CD14-positive monocyte (primary cell): ENCODE measurements around the gene PIEZO2. TPM values are rescaled to one million over a fixed set of nuclear protein-coding genes. Genes with fewer than 3 reads are reported as not detected.

Source experiments
- DNase-seq, 3 donors: peaks; one replicate each; pipeline ENCODE4 v3.0.0-alpha.2; 2011 to 2022
- H2AFZ ChIP-seq: 2 replicates; pipeline ENCODE4 v1.6.0; 2012; ENCODE audit warnings: mild to moderate bottlenecking, low read depth, low read length, inconsistent platforms; ENCODE audit not compliant: insufficient read depth, poor library complexity, severe bottlenecking
- H3K27ac ChIP-seq, 2 donors: 1 replicate in 1 of 2; 2 replicates in 1 of 2; pipeline ENCODE4 v1.5.1; 2012 to 2013; ENCODE audit warnings: low read length in 2 of 2, control low read depth in 1 of 2, inconsistent platforms in 1 of 2, low read depth in 1 of 2, mild to moderate bottlenecking in 1 of 2
- H3K27me3 ChIP-seq, 2 donors: one replicate each; pipeline versions ENCODE4 v1.6.0 to v1.6.1; 2011 to 2013; ENCODE audit warnings: low read length in 2 of 2; ENCODE audit not compliant: control insufficient read depth in 2 of 2, insufficient read depth in 2 of 2
- H3K36me3 ChIP-seq, 2 donors: replicated peaks in 1 of 2; 1 replicate in 1 of 2; 2 replicates in 1 of 2; pipeline versions ENCODE4 v1.5.1 to v1.6.1; 2012 to 2013; ENCODE audit warnings: low read length in 2 of 2, control low read depth in 1 of 2, inconsistent platforms in 1 of 2, mild to moderate bottlenecking in 1 of 2; ENCODE audit not compliant: insufficient read depth in 2 of 2, control insufficient read depth in 1 of 2
- H3K4me1 ChIP-seq, 2 donors: 1 replicate in 1 of 2; 2 replicates in 1 of 2; pipeline versions ENCODE4 v1.5.1 to v1.6.1; 2012 to 2013; ENCODE audit warnings: low read length in 2 of 2, control low read depth in 1 of 2, inconsistent platforms in 1 of 2, mild to moderate bottlenecking in 1 of 2, moderate library complexity in 1 of 2; ENCODE audit not compliant: insufficient read depth in 2 of 2, control insufficient read depth in 1 of 2
- H3K4me2 ChIP-seq: replicated peaks from 2 replicates; pipeline ENCODE3; 2012; ENCODE audit warnings: low read length, moderate library complexity, mild to moderate bottlenecking; ENCODE audit not compliant: poor library complexity, severe bottlenecking; ENCODE audit errors: extremely low read depth
- H3K4me3 ChIP-seq, 3 experiments: fragments of 200-600 bp in 1 of 3; sonication (generic) in 1 of 3; replicated peaks in 1 of 3; 1 replicate in 2 of 3; 2 replicates in 1 of 3; pipeline ENCODE4 v1.5.1; 2011 to 2013; ENCODE audit warnings: low read length in 3 of 3, mild to moderate bottlenecking in 3 of 3, control low read depth in 2 of 3, low read depth in 2 of 3, inconsistent platforms in 1 of 3, moderate library complexity in 1 of 3
- H3K79me2 ChIP-seq: 2 replicates; pipeline ENCODE4 v1.6.0; 2012; ENCODE audit warnings: mild to moderate bottlenecking, control low read depth, inconsistent platforms, low read length, moderate library complexity; ENCODE audit not compliant: insufficient read depth
- H3K9ac ChIP-seq: 2 replicates; pipeline ENCODE4 v1.6.0; 2017; ENCODE audit warnings: low read length, mild to moderate bottlenecking; ENCODE audit not compliant: insufficient read depth, poor library complexity, severe bottlenecking
- H3K9me3 ChIP-seq, 2 donors: replicated peaks in 1 of 2; 1 replicate in 1 of 2; 2 replicates in 1 of 2; pipeline versions ENCODE4 v1.5.1 to v1.6.1; 2012 to 2013; ENCODE audit warnings: low read length in 2 of 2, control low read depth in 1 of 2; ENCODE audit not compliant: control insufficient read depth in 1 of 2, insufficient read depth in 1 of 2
- H4K20me1 ChIP-seq: 2 replicates; pipeline ENCODE4 v1.6.0; 2012; ENCODE audit warnings: mild to moderate bottlenecking, low read length, control low read depth, moderate library complexity; ENCODE audit not compliant: insufficient read depth
- H3K27ac Mint-ChIP-seq, 7 donors: one replicate each; pipeline ENCODE4 v1.8.0; 2020; ENCODE audit warnings: mild to moderate bottlenecking in 7 of 7, mixed read lengths in 7 of 7, moderate library complexity in 6 of 7, inconsistent platforms in 2 of 7
- H3K27me3 Mint-ChIP-seq, 3 donors: one replicate each; pipeline ENCODE4 v1.8.0; 2021 to 2022; ENCODE audit warnings: low read depth in 3 of 3, mild to moderate bottlenecking in 3 of 3, mixed read lengths in 3 of 3, moderate library complexity in 3 of 3, inconsistent platforms in 1 of 3
- H3K36me3 Mint-ChIP-seq, 2 donors: one replicate each; pipeline ENCODE4 v1.8.0; 2020; ENCODE audit warnings: mixed read lengths in 2 of 2, inconsistent platforms in 1 of 2, mild to moderate bottlenecking in 1 of 2
- H3K4me1 Mint-ChIP-seq: one replicate; pipeline ENCODE4 v1.8.0; 2020; ENCODE audit warnings: mild to moderate bottlenecking, mixed read lengths
- H3K4me3 Mint-ChIP-seq, 2 donors: one replicate each; pipeline ENCODE4 v1.8.0; 2020; ENCODE audit warnings: mild to moderate bottlenecking in 2 of 2, mixed read lengths in 2 of 2, moderate library complexity in 1 of 2
- H3K9me3 Mint-ChIP-seq, 7 donors: one replicate each; pipeline ENCODE4 v1.8.0; 2020 to 2022; ENCODE audit warnings: mixed read lengths in 7 of 7, mild to moderate bottlenecking in 6 of 7, moderate library complexity in 6 of 7, inconsistent platforms in 2 of 7
- CTCF ChIP-seq: fragments of 200-600 bp; IDR thresholded peaks from one replicate; pipeline ENCODE4 v1.8.0; 2022; ENCODE audit warnings: antibody characterized with exemption, mild to moderate bottlenecking
- WGBS: methylation state at CpG from one replicate; pipeline ENCODE4 v1.1.5; 2013; ENCODE audit warnings: missing lambda C conversion rate; ENCODE audit not compliant: insufficient coverage; 5-methylcytosine and 5-hydroxymethylcytosine counted together
- intact Hi-C, 2 donors: fragments of 100-400 bp; cut with micrococcal nuclease; formaldehyde crosslinking; loops; one replicate each; pipeline versions ENCODE4 v1.15.0 to v1.15.1; 2023
- polyA plus RNA-seq, 3 donors: library from polyadenylated mRNA; depleted of rRNA in 1 of 3; unstranded in 2 of 3; stranded (reverse) in 1 of 3; fragments of 300-500 nt in 2 of 3; fragments of >200 nt in 1 of 3; fragmentation: Illumina TruSeq in 2 of 3; gene quantifications; 1 replicate in 2 of 3; 2 replicates in 1 of 3; pipeline ENCODE4 v1.2.3, GENCODE V29; 2012 to 2021

PIEZO2 gene
- polyA plus RNA-seq, 3 donors, result not detected

- Histone ChIP-seq H3K27ac (no peak overlapping the region), H3K27me3 (no peaks in the 10 kb centered on the region), H4K20me1 (no peaks in the 10 kb centered on the region), H3K4me1 (no peaks in the 10 kb centered on the region), H2AFZ (no peak overlapping the region), H3K36me3 (no peaks in the 10 kb centered on the region), H3K4me2 (no peak overlapping the region), H3K9me3 (peaks cover 11 to 21% of the 10 kb centered on the region in 2 donors), H3K79me2 (no peaks in the 10 kb centered on the region), H3K4me3 (no peak overlapping the region), H3K9ac (no peak overlapping the region)
- DNase-seq, result no peak
- TF ChIP-seq CTCF, result no peak
- whole genome bisulfite sequencing, result no CpG with 5 or more reads among the region's 1 CpG
- no peaks in the 10 kb centered on the region for H3K36me3 Mint-ChIP-seq
- H3K4me3 Mint-ChIP-seq, result no peak overlapping the region
- intact Hi-C loops, result no loop called here
- H3K27ac Mint-ChIP-seq, result no peak overlapping the region
- H3K4me1 Mint-ChIP-seq, result no peaks in the 10 kb centered on the region
- peaks cover 0 to 2% (median 0%) of the 10 kb centered on the region in 3 donors for H3K27me3 Mint-ChIP-seq
- H3K9me3 Mint-ChIP-seq, result peaks cover 12 to 22% (median 20%) of the 10 kb centered on the region in 7 donors
Observed at GRCh38 chr18:10949655-10950054, 199.7 kb downstream of the PIEZO2 start.

GRCh38 chr18:10948421-10948820, 200.9 kb downstream of the PIEZO2 start:
- no peaks in the 10 kb centered on the region for H4K20me1 ChIP-seq
- Mint-ChIP-seq H3K27me3 (peaks cover 0 to 2% (median 0%) of the 10 kb centered on the region in 3 donors), H3K4me3 (no peak overlapping the region), H3K27ac (no peak overlapping the region), H3K9me3 (peaks cover 14 to 32% (median 23%) of the 10 kb centered on the region in 7 donors), H3K36me3 (no peaks in the 10 kb centered on the region), H3K4me1 (no peaks in the 10 kb centered on the region)
- TF ChIP-seq CTCF, result no peak
- intact Hi-C loops, result no loop called here
- H3K36me3 ChIP-seq, result no peaks in the 10 kb centered on the region
- H3K4me1 ChIP-seq, result no peaks in the 10 kb centered on the region
- peaks cover 16 to 22% of the 10 kb centered on the region in 2 donors for H3K9me3 ChIP-seq
- 86% methylated on average over 4 of the region's 5 CpGs for whole genome bisulfite sequencing
- no peak overlapping the region for H3K4me3 ChIP-seq
- no peak overlapping the region for H3K27ac ChIP-seq
- DNase-seq, result no peak
- no peak overlapping the region for H2AFZ ChIP-seq
- no peak overlapping the region for H3K9ac ChIP-seq
- no peak overlapping the region for H3K4me2 ChIP-seq
- no peaks in the 10 kb centered on the region for H3K79me2 ChIP-seq
- no peaks in the 10 kb centered on the region for H3K27me3 ChIP-seq
